Tibial nerve (tissue), 4 donors: ENCODE measurements around the gene PTPRJ.

ENCODE experiments used
- CTCF ChIP-seq, 5 experiments: fragments of 200-600 bp in 3 of 5; fragments of 450-650 bp in 2 of 5; sonication (generic) in 3 of 5; IDR thresholded peaks; one replicate each; pipeline ENCODE4 v1.5.1; 2016 to 2019; ENCODE audit warnings: antibody characterized with exemption in 5 of 5, mild to moderate bottlenecking in 3 of 5, moderate library complexity in 2 of 5
- EP300 ChIP-seq, 2 donors: sonication (generic); formaldehyde crosslinking; IDR thresholded peaks; one replicate each; pipeline ENCODE4 v1.6.1; 2017; ENCODE audit warnings: antibody characterized with exemption in 2 of 2, mild to moderate bottlenecking in 1 of 2
- POLR2A ChIP-seq, 2 donors: fragments of 450-650 bp; IDR thresholded peaks; one replicate each; pipeline ENCODE4 v1.6.1; 2017; ENCODE audit warnings: antibody characterized with exemption in 2 of 2, mild to moderate bottlenecking in 2 of 2, moderate library complexity in 2 of 2

- TF ChIP-seq CTCF (IDR thresholded peaks at IDR 0.05): no peak
- peak in 1 of 2 donors; percentile 22 for TF ChIP-seq EP300 (IDR thresholded peaks at IDR 0.05)
- no peak for TF ChIP-seq POLR2A (IDR thresholded peaks at IDR 0.05)
Measured at GRCh38 chr11:48083421-48083820, 103.1 kb downstream of the PTPRJ start.
